Stimulated activated CD8-positive, alpha-beta memory T cell treated with anti-CD3 and anti-CD28 coated beads, Interleukin-7, amount 100 ng/mL, for 4 hours (primary cell): ENCODE measurements around the gene GJC1.
A peak's percentile ranks its signal among the peaks of the same experiment; 100 is the strongest.

Experiments
- DNase-seq, 2 donors: peaks; one replicate each; pipeline ENCODE4 v3.0.0-alpha.2; 2020; ENCODE audit warnings: low read depth in 2 of 2

GJC1 gene

DNA sequence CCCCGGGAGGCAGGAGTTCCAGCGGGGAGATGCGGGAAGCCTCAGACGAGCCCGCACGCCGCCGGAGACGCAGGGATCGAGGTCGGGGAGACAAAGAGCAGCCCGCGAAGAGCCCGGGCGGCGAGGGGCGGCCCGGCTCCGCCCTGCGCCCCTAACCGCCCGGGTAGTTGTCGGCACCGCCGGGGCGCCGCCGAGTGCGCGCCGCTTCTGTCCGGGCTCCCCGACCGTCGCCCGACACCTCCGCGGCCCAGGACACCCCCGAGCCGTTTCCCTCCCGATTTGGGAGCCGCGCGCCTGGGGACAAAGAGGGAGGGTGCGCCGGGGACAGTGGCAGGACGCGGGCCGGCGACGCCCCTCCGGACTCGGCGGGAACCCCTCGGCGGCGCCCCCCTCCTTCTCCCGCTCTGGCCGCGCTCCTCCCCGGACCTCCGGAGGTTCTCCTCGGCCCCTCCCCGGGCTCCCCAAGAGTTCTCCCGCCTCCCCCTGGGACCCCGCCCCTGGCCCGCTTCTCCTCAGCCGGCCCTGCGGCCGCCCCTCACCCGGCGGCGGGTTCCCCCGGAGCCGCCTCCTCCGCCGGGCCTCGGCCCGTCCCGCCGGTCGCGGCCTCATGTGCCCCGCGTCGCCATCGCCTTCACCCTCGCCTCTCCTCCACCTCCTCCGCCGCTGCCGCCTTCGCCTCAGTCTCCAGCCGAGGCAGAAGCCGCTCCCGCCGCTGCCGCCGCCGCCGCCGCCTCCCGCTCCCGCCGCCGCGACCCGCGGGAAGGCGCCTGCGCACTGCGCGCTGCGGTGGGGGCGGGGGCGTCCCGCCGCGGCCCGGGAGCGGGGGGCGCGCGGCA lies at the start of gene GJC1:
Gene GJC1, minus strand, starts transcription at position 765 of the 836 bp plus-strand sequence. CDS start 24,470 bp downstream, outside the sequence.
- peak in 1 of 2 donors; percentile 32 for DNase-seq

DNA sequence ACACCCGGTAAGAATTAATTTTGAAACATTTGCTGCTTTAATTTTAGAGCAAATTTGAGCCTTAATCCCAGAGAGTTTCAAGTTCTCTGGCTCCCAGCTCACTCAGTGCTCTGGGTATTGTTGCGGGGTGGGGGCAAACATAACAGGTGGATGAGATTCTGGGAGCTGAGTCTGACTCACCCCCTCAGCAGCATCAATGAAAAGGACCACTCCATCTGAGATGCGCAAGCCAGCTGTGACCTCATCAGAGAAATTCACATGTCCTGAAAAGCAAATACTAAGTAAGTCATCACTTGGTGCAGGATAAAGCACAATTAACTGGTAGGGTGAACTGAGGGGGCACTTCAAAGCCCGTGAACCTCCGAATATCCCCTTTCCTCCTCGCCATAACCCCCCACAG lies 49.3 kb upstream of the GJC1 start:
- DNase-seq, result no peak

DNA sequence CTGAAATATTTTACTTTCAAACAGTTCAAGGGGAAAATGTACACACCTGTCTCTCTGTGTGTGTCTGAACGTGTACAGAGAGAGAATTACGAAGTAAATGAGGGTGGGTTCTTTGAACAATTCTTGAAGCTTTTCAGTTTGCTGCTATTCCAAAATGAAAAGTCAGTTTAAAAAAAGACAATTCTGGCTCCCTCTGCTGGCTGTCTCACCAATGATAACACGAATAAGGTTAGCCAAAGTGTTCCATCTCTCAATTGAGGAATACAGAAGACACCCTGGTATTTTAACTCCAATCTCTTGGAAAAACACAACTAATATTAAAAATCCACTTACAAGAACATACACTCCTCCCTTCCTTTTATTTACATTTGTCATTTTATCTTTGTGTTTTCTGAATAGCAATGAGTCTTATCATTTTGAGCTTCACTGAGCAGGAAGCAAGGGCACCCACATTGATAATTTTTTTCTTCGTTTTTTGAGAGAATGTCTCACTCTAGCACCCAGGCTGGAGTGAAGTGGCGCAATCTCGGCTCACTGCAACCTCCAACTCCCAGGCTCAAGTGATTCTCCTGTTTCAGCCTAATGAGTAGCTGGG lies 48.6 kb upstream of the GJC1 start:
- no peak for DNase-seq

DNA sequence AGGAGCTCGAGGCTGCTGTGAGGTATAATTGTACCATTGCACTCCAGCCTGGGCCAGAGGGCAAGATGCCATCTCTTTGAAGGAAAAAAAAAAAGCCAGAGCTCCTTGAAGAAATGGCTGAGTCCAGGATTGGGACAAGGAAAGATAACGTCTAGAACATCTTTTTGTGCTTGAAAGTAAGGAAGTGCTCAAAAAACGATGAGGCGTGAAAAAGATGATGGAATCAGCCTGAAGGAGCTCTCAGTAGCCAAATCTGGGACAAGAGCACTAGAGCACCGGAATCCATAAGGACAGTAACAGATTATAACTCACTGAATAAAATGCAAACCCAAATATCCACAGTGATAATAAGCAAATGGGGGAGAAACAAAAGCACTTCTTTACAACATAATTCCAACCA lies 47.0 kb upstream of the GJC1 start:
- DNase-seq, result no peak

DNA sequence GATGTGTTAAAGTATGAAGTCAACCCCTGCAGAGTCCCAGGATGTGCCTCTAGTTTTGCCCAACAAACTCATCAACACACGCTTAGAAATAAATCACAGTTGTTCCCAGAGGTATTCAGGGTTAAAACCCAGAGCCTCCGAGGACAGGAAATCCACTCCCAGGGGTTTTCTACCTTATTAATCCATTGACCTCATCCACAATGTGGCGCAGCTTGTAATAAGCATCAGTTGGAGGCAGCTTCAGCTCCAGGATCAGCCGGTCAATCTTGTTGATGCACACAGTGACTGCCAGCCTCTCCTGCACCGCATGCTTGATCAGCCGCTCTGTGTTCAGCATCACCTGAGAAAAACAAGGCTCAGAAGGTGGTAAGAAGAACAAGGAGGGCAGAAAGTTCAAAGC lies 45.7 kb upstream of the GJC1 start:
- DNase-seq, result no peak

DNA sequence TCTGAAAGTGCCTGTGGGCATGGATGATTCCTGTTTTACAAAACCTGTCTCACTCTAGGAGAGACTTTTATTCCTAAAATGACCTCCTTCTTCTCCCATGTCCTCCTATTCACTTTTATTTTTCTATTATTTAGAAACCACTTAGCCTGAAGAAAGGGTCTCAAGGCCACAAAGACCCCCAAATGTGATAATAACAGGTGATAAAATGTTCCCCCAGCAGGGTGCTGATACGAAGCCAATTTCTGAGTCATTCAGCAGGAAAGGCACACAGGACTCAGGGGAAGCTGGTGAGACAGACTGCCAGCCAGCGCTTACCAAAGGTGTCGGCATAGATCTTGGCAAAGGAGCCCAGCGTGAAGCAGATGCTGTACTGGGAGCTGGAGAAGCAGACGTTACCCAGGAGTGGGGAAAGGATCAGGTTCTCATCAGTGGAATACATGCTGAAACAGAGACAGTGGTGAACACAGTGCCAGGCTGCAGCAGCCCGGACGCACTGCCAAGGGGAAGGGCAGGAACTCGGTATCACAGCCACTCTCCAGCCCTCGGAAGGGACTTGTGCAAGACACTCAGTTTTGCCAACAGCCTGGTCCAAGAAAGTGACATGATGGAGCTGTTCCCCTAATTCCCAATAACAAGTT lies 42.2 kb upstream of the GJC1 start:
- DNase-seq, result no peak

DNA sequence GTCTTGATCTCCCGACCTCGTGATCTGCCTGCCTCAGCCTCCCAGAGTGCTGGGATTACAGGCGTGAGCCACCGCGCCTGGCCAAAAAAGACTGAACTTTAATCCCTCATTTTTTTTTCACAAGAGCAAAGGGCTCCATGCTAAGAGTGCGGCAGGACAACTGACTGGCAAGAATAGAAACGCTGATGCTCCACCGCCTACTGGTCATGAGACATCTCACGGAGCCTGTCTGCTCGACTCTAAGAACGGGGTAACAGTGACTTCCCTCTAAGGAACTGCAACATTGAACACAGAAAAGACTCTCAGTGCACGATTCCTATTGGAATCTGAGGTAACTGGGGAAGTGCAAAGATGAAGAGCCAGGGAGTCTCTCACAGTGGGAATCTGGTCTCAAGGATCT lies 41.5 kb upstream of the GJC1 start:
- no peak for DNase-seq

DNA sequence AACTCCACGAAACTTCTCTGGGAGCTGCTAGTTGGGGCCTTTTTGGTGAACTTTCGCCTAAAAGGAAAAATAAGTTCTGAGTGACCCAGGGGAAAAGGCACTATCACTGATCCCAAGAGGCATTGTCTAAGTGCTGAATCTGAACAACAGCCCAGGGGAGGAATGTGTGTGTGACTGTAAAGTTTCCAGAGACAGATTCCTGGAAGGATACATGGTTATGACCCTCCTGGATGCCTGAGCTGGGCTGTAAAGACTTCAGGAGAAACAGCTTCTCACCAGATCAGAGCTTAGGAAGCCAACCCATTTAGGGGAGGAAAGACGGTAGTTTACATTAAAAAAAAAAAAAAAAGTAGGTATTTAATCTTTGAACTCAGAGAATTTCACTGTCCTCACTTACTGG lies 37.8 kb upstream of the GJC1 start:
- no peak for DNase-seq

DNA sequence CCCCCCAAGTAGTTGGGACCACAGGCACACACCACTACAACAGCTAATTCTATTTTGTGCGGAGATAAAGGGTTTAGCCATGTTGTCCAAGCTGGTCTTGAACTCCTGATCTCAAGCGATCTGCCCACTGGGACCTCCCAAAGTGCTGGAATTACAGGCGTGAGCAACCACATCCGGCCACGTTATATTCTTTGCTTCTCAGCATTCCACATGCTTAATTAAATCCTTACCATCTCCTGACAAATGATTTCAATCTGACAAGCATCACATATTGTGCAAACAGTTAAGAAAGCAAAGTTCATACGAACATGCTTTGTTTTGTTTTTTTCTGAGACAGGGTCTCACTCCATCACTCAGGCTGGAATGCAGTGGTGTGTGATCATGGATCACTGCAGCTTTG lies 35.8 kb upstream of the GJC1 start:
- DNase-seq, result no peak

DNA sequence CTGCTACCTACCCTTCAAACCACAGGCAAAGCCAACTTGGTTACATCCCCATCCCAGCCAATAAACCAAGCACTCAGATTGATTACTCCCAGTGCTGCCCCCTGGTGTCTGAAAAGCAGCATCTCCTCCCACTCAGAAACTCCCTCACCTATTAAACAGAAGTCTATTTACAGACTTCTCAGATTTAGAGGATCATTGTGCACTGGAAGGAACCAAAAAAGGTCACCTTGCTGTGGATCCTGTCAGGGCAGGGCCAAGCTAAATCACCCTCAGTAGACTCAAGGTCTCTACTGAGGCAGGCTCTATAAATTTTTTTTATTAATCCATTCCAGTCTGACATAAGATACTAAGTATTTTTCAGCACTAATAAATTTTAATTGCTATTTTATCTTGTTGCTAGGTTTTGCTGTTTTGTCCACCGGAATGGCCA lies 35.2 kb upstream of the GJC1 start:
- DNase-seq, result peak; percentile 41 to 49

DNA sequence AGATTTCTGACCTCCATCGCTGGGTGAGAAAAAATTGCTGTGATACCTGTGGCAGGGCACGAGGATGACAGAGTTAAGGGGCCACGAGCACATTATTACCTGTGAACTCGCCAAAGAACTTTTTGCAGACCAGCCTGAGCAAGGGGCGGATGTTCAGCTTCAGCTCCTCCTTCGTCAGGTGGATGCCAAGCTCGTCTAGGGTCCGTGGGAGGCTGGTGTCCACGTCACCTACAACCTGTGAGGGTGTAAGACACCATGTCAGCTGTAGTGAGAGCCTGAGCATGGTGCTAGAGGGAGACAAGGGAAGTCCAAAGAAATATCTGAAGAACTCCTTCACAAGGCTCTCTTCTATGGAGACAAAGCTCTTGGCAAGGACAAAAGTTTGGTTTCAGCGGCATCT lies 34.7 kb upstream of the GJC1 start:
- DNase-seq, result no peak

DNA sequence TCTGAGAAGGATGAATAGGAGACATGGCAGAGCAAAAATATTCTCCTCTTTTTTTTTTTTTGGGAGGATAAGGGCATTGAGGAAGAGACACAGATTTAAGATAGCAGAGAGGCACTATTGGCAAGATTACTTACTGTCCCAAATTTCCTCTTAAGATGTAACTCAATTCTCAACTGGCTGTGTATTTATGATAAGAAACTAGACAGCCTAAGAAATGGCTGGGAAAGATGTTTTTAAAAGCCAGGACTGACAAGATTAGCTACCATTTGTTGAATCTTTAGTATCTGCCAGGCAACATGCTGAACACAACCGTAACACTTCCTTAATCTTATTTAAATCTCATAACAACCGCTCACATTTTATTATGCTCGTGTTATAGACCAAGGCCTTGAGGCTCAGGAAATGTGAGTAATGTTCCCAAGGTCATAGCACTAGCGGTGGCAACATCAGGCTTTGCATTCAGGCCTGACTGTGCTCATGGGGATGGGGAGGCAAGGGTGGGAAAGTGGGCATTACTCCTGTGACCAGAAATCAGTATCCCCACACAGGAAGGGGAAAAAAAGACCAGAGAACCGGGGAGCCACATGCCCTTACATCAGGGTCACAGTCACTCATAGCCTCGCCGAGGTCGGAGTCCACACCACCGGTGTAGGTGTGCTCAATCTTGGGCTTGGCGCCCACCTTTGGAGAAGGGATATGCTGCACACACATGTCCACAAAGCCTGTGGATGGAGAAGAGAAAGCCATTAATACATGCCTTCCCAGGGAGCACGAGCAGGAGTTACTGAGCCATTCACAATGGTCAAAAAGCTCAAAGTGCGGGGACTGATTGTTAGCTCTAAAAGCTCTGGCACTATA lies 33.2 kb upstream of the GJC1 start:
- no peak for DNase-seq

DNA sequence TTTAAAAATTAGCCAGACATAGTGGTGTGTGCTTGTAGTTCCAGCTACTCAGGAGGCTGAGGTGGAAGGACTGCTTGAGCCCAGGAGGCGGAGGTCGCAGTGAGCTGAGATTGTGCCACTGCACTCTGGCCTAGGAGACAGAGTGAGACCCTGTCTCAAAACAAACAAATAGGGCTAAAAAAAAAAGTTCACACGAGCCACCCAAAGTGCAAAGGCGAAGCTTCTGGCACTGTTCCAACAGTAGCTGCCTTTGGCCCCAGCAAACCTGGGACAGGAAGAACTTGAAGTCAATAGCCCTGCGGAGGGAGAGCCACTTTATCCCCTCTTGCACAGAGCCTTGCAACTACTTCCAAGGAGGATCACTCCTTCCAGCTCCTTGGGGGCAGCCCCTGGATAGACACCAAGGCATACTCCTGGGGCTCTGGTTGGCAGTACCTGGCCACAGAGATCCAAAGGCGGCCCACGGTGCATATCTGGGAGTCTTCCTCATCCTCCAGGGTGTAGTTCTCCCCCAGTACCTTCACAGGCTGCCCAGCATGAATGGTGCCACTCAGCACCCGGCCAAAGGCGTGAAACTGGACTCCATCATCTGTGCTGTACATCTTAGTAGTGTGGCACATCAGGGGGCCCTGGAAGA lies 32.3 kb upstream of the GJC1 start:
- no peak for DNase-seq

DNA sequence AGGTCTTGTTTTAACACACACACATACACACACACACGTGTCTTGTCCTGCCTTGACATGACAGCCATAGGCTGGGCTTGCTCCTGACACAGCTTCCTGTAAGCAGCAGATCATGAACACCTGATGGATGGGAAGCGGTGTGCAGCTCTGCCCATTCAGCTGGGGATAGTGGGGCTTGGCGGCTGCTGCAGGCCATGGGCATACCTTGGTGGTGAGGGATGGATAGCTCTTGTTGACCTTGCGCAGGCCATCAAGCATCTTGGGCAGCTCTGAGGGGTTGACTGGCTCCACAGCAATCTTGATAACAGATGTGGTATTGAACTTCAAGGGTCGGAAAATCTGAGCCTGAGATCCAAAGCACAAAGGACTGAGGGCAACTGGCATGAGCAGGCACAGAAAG lies 29.6 kb upstream of the GJC1 start:
- DNase-seq, result no peak

DNA sequence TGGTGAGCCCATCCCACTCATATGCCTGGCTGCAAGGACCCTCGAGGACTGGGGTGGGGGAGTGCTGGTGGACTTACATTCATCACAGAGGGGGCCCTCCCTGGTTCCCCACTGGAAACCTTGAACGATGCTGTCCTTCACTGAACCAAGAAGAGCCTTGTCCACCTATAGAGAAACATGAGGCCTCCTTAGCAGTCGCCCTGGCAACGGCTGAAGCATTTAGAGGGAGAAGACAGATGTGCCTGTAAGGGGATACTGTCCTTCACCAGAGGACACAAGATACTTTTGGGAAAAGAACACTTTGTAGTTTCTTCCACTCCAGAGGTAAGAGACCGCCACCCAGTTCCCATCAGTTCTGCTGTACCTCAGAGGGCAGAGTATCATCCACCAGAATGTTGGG lies 24.1 kb upstream of the GJC1 start:
- DNase-seq, result no peak

DNA sequence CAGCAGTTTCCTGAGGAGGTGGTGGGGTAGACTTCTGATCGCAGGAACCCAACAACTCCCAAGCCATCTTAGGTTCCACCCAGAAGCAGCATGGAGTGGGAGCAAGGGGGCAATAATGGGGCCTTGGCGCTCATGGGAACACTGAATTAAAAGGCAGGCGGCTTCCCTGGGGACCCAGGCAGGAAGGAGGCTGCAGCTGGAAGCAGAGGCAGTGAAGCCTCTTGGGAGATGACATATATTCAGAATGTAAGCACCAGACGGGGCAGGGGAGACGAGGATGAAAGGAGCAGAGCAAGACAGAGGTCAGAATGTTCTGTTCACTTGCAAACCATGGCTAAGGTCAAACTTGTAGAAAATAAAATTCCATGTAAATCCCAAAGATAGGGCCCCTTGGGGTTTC lies 20.5 kb upstream of the GJC1 start:
- no peak for DNase-seq

DNA sequence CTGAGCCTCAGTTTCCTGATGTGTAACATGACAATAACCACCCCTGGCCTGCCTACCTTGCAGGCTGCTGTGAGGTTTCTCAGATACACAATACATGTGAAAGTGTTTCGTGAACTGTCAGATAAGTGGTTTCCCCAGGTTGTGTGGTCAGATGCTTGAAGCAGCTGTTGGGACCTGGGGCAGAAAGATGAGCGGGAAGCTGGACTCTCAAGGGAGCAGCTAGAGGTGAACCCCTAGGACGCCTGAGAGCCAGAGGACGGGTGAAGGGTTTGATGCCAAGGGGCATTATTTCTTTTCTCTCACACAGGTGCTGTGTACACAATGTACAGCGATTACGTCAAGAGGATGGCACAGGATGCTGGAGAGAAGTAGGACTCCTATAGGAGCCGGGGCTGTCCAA lies 19.9 kb upstream of the GJC1 start:
- DNase-seq, result no peak

DNA sequence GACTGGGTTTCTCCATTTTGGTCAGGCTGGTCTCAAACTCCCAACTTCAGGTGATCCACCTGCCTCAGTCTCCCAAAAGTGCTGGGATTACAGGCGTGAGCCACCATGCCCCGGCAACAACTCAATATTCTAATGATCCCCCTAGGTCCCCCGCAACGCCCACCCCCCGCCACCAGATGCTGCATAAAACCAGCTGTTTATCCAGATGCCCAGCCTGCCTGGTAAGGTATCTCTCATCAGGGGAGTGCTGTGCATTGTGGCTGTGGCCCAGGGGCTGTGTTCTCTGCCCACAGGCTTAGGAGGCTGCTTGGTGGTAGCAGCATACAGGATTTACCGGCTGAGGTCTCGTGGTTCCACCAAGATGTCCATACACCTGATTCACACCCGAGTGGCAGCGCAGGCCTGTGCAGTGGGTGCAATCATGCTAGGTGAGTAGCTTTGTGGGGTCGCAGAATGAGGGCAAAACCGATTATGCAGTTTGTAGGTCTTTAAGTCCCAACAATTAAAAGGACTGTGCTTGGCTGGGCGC lies 18.9 kb upstream of the GJC1 start:
- DNase-seq, result no peak

DNA sequence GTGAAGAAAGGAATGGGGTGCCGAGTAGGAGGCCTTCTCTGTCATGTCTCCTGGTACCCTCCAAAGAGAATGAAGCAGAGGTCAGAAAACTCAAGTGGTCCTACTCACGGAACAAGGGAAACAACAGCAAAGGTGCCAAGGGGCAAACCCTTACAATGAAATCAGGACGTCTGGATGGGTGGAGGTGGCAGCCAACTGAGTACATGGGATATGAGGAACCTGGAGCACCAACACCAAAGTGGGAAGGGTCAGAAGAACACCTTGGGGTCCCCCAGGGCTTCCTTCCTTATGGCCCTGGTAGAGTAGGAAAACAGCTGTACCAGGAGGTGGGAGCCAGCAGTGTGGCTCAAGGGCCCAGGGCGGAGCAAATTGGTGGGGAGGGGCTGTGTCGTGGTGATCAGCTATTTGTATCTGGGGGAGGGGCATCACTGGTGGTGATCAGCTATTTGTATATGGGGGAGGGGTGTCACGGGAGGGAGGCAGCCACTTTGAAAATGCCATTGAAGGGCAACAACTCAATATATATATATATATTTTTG lies 18.2 kb upstream of the GJC1 start:
- DNase-seq, result no peak

DNA sequence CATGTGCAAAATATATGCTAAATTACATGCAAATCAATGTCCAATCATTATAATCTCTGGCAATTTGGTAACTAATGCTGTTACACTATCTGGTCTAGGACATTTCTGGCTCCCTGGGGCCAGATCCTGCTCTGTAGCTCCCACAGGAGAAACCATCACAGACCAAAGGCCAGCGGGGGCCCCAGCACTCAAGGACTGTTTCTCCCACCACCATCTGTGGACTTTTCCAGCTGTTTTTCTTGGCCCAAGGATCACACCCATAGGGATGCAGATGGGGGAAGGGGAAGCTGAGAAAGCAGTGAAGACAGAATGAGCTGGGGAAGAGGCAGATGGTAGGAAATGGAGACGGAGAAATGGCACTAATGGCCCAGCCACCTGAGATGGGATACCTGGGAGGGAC lies 17.5 kb upstream of the GJC1 start, which contains the start of gene HIGD1B:
Gene HIGD1B, plus strand, starts transcription at position 298 of the 400 bp plus-strand sequence. CDS start 270 bp downstream, outside the sequence.
- DNase-seq, result no peak

DNA sequence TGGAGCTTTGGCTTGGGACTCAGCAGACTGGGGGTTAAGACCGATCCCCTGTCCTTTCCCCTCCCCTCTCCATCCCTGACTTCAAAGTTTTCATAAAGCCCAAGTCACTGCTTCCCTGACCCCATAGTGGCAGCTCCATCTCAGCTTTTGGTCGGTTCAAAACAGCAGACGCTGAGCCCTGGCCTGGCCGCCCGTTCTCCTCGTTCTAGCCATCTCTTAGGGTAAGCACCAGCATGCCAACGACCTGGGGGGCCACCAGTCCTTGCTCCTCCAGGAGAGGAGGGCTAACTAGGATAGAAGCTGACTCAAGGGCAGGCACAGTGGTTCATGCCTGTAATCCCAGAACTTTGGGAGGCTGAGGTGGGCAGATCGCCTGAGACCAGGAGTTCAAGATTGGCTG lies 16.1 kb upstream of the GJC1 start:
- no peak for DNase-seq
